GM18909 (cell line): Measurements from ENCODE around the gene DPYSL3.

Experiments
- ATAC-seq: cut with Tn5 transposase; IDR thresholded peaks from one replicate; pipeline ENCODE4 v1.9.1; 2021; ENCODE audit warnings: mild to moderate bottlenecking; ENCODE audit not compliant: unreplicated experiment, poor library complexity

Gene DPYSL3

GRCh38 chr5:147479949-147480348 is 29.9 kb downstream of the DPYSL3 start:
- no peak for ATAC-seq

- no peak for ATAC-seq
Observed at GRCh38 chr5:147479444-147479843, 30.4 kb downstream of the DPYSL3 start.

- ATAC-seq: no peak
Observed at GRCh38 chr5:147474140-147474539, 35.7 kb downstream of the DPYSL3 start.

GRCh38 chr5:147472664-147473475 is 37.0 kb downstream of the DPYSL3 start:
- ATAC-seq: no peak

- no peak for ATAC-seq
Observed at GRCh38 chr5:147467973-147468508, 41.8 kb downstream of the DPYSL3 start.

GRCh38 chr5:147466360-147466980 is 43.4 kb downstream of the DPYSL3 start:
- ATAC-seq: no peak

GRCh38 chr5:147465747-147466146 is 44.1 kb downstream of the DPYSL3 start:
- no peak for ATAC-seq

GRCh38 chr5:147464211-147464610 is 45.7 kb downstream of the DPYSL3 start:
- ATAC-seq: no peak

- no peak for ATAC-seq
Observed at GRCh38 chr5:147461915-147462314, 48.0 kb downstream of the DPYSL3 start.

GRCh38 chr5:147460380-147460779 is 49.5 kb downstream of the DPYSL3 start:
- ATAC-seq: no peak

GRCh38 chr5:147458581-147458980 is 51.3 kb downstream of the DPYSL3 start:
- no peak for ATAC-seq

- no peak for ATAC-seq
Observed at GRCh38 chr5:147455822-147456450, 53.9 kb downstream of the DPYSL3 start.

- ATAC-seq: no peak
Observed at GRCh38 chr5:147454996-147455677, 54.7 kb downstream of the DPYSL3 start.

GRCh38 chr5:147453875-147454814 is 55.7 kb downstream of the DPYSL3 start:
- ATAC-seq: peak; percentile 84

- no peak for ATAC-seq
Observed at GRCh38 chr5:147452165-147452811, 57.6 kb downstream of the DPYSL3 start.

GRCh38 chr5:147451193-147451592 is 58.7 kb downstream of the DPYSL3 start:
- no peak for ATAC-seq

- ATAC-seq: no peak
Observed at GRCh38 chr5:147450606-147451005, 59.3 kb downstream of the DPYSL3 start.

GRCh38 chr5:147448766-147449165 is 61.1 kb downstream of the DPYSL3 start:
- ATAC-seq: no peak

- ATAC-seq: no peak
Observed at GRCh38 chr5:147446523-147446922, 63.3 kb downstream of the DPYSL3 start.
